ENCODE measurements around the gene VPS13C.

The VPS13C gene

DNA sequence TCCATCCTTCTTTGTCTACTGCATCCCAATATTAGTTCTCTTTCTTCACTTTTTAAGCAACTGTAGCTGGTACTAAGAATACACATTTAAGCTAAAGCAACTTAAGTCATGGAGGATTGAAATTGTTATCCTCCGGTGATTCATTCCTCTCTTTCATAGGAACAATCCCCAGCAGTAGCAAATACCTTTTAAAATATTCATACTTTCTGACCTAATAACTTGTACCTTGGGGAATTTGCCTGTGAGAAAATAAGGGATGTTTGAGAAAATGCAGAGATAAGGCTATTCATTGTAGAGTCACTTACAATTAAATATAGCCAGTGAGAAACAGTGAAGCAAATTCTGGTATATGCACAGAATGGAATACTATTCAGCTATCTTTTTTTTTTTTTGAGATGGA is 66.0 kb downstream of the VPS13C start:
- no peaks in the 10 kb centered on the region for H3K9me3 ChIP-seq (ENCODE audit: control insufficient read depth, low read length)
- no peak overlapping the region for H3K4me3 ChIP-seq (ENCODE audit: extremely low read depth, insufficient read depth, low read length, poor library complexity, severe bottlenecking)
- H3K27ac ChIP-seq (ENCODE audit: low read depth, low read length, severe bottlenecking) = no peak overlapping the region
- H3K36me3 ChIP-seq (ENCODE audit: control insufficient read depth, insufficient read depth, low read length) = peaks cover 3% of the 10 kb centered on the region
- H3K4me1 ChIP-seq (ENCODE audit: control insufficient read depth, insufficient read depth, low read length, poor library complexity, severe bottlenecking) = no peaks in the 10 kb centered on the region
- WGBS, 2 experiments (ENCODE audit: insufficient coverage in 2 of 2) = no CpG with 5 or more reads among the region's 1 CpG

DNA sequence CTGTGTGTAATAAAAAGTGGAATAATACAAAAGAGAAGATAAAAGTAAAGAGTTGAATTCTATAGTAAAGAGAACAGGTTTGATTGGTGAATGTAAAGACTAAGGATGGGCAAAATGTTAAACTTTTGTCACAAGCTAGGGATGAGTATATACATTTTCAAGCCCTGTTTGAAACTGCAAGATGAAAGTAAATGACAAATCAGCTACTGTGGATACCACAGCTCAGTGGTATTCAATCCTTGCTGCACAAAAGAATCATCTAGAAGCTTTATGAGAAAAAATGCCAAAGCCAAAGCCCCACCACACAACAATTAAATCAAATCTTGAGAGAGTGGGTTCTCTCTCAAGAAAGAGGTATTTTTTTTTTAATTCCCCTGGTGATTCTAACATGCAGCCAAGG is 67.7 kb downstream of the VPS13C start:
- peaks cover 3% of the 10 kb centered on the region for H3K36me3 ChIP-seq (ENCODE audit: control insufficient read depth, insufficient read depth, low read length)
- no peaks in the 10 kb centered on the region for H3K4me1 ChIP-seq (ENCODE audit: control insufficient read depth, insufficient read depth, low read length, poor library complexity, severe bottlenecking)
- H3K4me3 ChIP-seq (ENCODE audit: extremely low read depth, insufficient read depth, low read length, poor library complexity, severe bottlenecking) = no peak overlapping the region
- no peak overlapping the region for H3K27ac ChIP-seq (ENCODE audit: low read depth, low read length, severe bottlenecking)
- H3K9me3 ChIP-seq (ENCODE audit: control insufficient read depth, low read length) = no peaks in the 10 kb centered on the region

DNA sequence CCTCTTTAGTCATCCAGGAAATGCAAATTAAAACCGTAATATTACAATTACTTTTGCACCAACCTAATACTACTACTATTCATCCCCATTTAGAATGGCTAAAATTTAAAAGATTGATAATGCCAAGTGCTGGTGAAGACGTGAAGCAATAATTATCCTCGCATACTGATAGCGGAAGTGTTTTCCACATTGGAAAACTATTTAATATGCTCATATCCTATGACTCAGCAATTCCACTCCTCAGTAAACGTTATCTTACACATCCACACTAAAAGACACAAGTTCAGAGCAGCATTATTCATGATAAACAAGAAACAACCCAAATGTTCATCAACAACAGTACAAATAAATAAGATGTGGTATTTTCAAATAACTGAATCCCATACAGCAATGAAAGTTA is 70.6 kb downstream of the VPS13C start:
- Histone ChIP-seq H3K4me1 (ENCODE audit: control insufficient read depth, insufficient read depth, low read length, poor library complexity, severe bottlenecking) (no peaks in the 10 kb centered on the region), H3K36me3 (ENCODE audit: control insufficient read depth, insufficient read depth, low read length) (peaks cover 3% of the 10 kb centered on the region), H3K4me3 (ENCODE audit: extremely low read depth, insufficient read depth, low read length, poor library complexity, severe bottlenecking) (no peak overlapping the region), H3K27ac (ENCODE audit: low read depth, low read length, severe bottlenecking) (no peak overlapping the region), H3K9me3 (ENCODE audit: control insufficient read depth, low read length) (no peaks in the 10 kb centered on the region)
- WGBS, 2 experiments (ENCODE audit: insufficient coverage in 2 of 2) = 77 to 80% methylated on average over 4 of the region's 5 CpGs

DNA sequence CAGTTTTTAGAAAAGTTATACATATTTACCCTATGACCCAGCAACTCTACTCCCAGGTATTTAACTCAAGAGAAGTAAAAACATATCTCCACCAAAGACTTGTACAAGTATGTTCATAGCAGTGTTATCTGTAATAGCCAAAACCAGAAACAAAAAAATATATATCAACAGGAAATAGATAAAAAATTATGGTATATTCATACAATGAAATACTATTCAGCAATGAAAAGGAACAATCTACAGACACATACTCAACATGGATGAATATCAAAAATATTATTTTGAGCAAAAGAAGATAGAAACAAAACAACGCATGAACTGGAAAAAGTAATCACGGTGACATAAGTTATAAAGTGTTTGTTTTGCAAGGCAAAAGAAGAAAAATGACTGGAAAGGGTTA is 72.4 kb downstream of the VPS13C start:
- H3K4me1 ChIP-seq (ENCODE audit: control insufficient read depth, insufficient read depth, low read length, poor library complexity, severe bottlenecking) = no peaks in the 10 kb centered on the region
- H3K9me3 ChIP-seq (ENCODE audit: control insufficient read depth, low read length) = no peaks in the 10 kb centered on the region
- H3K36me3 ChIP-seq (ENCODE audit: control insufficient read depth, insufficient read depth, low read length) = peaks cover 3% of the 10 kb centered on the region
- no peak overlapping the region for H3K27ac ChIP-seq (ENCODE audit: low read depth, low read length, severe bottlenecking)
- 75 to 92% methylated on average over 2 of the region's 2 CpGs for whole genome bisulfite sequencing, 2 experiments (ENCODE audit: insufficient coverage in 2 of 2)
- no peak overlapping the region for H3K4me3 ChIP-seq (ENCODE audit: extremely low read depth, insufficient read depth, low read length, poor library complexity, severe bottlenecking)

DNA sequence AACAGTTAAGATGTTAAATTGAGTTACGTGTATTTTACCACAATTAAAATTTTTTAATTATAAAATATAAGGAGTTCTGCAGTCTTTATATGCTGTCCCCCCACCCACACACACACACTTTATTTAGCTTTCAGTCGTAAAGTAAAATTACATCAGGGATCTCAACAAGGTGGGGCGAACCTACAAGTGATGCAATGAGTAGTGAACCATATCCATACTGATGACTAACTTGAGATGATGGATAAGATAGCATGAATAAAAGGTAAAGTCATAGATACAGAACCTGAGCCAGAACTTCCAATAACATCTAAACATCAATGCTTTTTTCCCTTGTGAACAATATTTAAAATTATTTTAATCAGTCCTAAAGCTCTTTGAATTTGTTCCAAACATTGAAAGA is 77.2 kb downstream of the VPS13C start:
- H3K9me3 ChIP-seq (ENCODE audit: control insufficient read depth, low read length) = no peaks in the 10 kb centered on the region
- H3K4me3 ChIP-seq (ENCODE audit: extremely low read depth, insufficient read depth, low read length, poor library complexity, severe bottlenecking) = no peak overlapping the region
- no peak overlapping the region for H3K27ac ChIP-seq (ENCODE audit: low read depth, low read length, severe bottlenecking)
- H3K4me1 ChIP-seq (ENCODE audit: control insufficient read depth, insufficient read depth, low read length, poor library complexity, severe bottlenecking) = no peaks in the 10 kb centered on the region
- H3K36me3 ChIP-seq (ENCODE audit: control insufficient read depth, insufficient read depth, low read length) = peaks cover 7% of the 10 kb centered on the region
- no CpG with 5 or more reads among the region's 3 CpGs for WGBS, 2 experiments (ENCODE audit: insufficient coverage in 2 of 2)

DNA sequence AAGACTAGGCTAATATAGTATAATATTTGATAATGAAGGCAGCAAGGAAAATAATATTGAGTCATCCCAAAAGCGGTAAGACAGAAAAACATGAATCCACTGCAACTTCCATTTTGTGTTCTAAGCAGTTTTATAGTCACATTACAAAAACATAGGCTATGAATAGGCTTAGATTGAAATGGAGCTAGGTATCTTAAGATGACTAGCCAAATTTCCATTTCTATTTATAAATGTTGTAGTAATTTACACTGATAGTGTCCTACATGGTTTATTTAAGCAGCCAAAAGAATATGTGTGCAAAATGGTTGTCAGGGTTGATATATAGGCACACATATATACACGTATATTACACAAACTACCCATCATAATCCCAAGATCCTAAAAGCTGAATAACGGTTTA is 82.0 kb downstream of the VPS13C start:
- Histone ChIP-seq H3K9me3 (ENCODE audit: control insufficient read depth, low read length) (no peaks in the 10 kb centered on the region), H3K27ac (ENCODE audit: low read depth, low read length, severe bottlenecking) (no peak overlapping the region), H3K4me1 (ENCODE audit: control insufficient read depth, insufficient read depth, low read length, poor library complexity, severe bottlenecking) (peaks cover 5% of the 10 kb centered on the region), H3K4me3 (ENCODE audit: extremely low read depth, insufficient read depth, low read length, poor library complexity, severe bottlenecking) (no peak overlapping the region), H3K36me3 (ENCODE audit: control insufficient read depth, insufficient read depth, low read length) (peaks cover 7% of the 10 kb centered on the region)
- WGBS, 2 experiments (ENCODE audit: insufficient coverage in 2 of 2) = 100% methylated on average over 1 of the region's 3 CpGs; no CpG with 5 or more reads in 1 of the 2 experiments

DNA sequence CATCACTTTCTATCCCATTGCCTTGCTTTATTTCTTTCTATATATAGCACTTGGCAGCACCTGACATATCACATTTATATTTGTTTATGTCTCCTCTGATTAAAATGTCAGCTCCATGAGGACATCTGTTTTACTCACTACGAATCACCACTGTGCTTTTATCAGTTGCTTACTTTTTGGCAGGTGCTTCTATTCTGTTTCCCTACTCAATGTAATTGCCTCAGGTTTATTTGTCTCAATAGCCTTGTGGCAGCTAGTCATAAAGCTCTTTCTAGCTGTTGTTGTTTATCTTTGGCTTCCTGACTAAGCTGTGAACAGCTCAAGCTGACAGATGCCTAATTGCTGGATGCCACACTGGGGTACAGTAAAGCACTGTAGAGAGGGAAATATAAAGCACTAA is 85.5 kb downstream of the VPS13C start:
- Histone ChIP-seq H3K36me3 (ENCODE audit: control insufficient read depth, insufficient read depth, low read length) (peaks cover 12% of the 10 kb centered on the region), H3K9me3 (ENCODE audit: control insufficient read depth, low read length) (no peaks in the 10 kb centered on the region), H3K27ac (ENCODE audit: low read depth, low read length, severe bottlenecking) (no peak overlapping the region), H3K4me1 (ENCODE audit: control insufficient read depth, insufficient read depth, low read length, poor library complexity, severe bottlenecking) (peaks cover 5% of the 10 kb centered on the region), H3K4me3 (ENCODE audit: extremely low read depth, insufficient read depth, low read length, poor library complexity, severe bottlenecking) (no peak overlapping the region)
- 100% methylated on average over 1 of the region's 1 CpG; no CpG with 5 or more reads in 1 of the 2 experiments for WGBS, 2 experiments (ENCODE audit: insufficient coverage in 2 of 2)

DNA sequence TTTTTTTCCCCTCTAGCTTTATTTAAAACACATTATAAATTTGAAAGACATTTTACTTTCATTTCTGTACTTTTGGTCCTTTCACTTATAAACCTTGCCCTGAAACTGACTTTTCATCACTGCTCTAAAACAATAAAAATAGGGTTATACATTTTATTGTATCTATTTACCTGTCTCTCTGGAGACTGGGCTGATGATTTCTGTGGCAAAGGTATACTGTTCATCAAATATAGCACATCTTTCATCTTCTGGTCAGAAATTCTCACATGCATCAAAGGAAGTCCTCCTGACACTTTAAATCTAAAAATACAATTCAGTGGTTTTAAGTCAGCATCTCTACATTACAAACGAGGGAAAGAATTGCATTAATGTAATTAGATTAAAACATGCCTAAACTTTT is 86.1 kb downstream of the VPS13C start:
- Histone ChIP-seq H3K4me1 (ENCODE audit: control insufficient read depth, insufficient read depth, low read length, poor library complexity, severe bottlenecking) (peaks cover 5% of the 10 kb centered on the region), H3K4me3 (ENCODE audit: extremely low read depth, insufficient read depth, low read length, poor library complexity, severe bottlenecking) (no peak overlapping the region), H3K36me3 (ENCODE audit: control insufficient read depth, insufficient read depth, low read length) (peaks cover 12% of the 10 kb centered on the region), H3K9me3 (ENCODE audit: control insufficient read depth, low read length) (no peaks in the 10 kb centered on the region), H3K27ac (ENCODE audit: low read depth, low read length, severe bottlenecking) (no peak overlapping the region)
- no CpG with 5 or more reads among the region's 1 CpG for WGBS, 2 experiments (ENCODE audit: insufficient coverage in 2 of 2)

DNA sequence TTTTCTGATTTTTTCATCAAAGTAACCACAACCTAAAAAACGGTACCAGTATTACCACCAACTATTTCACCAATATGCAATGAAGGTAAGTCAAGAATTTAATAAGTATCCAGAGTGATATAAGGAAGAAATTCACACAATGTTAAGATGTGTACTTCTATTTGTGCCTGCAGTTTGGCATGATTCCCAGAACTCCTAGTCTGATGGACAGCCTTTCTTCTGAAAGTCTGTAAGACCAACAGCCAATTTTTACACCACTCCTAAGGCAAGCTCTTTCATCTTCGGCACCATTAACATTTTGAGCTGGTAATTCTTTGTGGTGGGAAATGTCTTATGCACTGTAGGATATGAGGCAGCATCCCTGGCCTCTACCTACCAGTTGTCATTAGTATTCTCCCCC is 108.3 kb downstream of the VPS13C start:
- H3K27ac ChIP-seq (ENCODE audit: low read depth, low read length, severe bottlenecking) = no peak overlapping the region
- H3K4me1 ChIP-seq (ENCODE audit: control insufficient read depth, insufficient read depth, low read length, poor library complexity, severe bottlenecking) = no peaks in the 10 kb centered on the region
- no peaks in the 10 kb centered on the region for H3K36me3 ChIP-seq (ENCODE audit: control insufficient read depth, insufficient read depth, low read length)
- WGBS, 2 experiments (ENCODE audit: insufficient coverage in 2 of 2) = no CpG with 5 or more reads among the region's 2 CpGs
- no peaks in the 10 kb centered on the region for H3K9me3 ChIP-seq (ENCODE audit: control insufficient read depth, low read length)
- H3K4me3 ChIP-seq (ENCODE audit: extremely low read depth, insufficient read depth, low read length, poor library complexity, severe bottlenecking) = no peak overlapping the region

DNA sequence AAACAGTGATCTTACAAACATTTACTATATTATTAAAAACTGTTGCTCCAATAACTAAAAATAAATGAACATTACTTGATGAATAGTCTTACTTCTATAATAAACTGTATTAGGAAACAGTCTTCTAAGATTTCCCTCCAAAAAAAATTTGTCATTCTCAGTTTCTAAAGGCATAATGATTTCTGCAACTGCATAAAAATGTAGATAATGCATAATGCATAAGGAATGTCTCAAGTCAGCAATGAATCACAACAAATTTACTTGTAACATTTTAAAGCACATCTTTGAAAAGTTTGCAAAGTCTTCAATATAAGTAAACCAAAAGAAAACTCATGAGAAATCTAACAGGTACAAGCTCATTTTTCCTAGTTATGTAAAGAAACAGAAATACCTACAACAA is 113.5 kb downstream of the VPS13C start:
- H3K27ac ChIP-seq (ENCODE audit: low read depth, low read length, severe bottlenecking) = no peak overlapping the region
- H3K9me3 ChIP-seq (ENCODE audit: control insufficient read depth, low read length) = no peaks in the 10 kb centered on the region
- no peak overlapping the region for H3K4me3 ChIP-seq (ENCODE audit: extremely low read depth, insufficient read depth, low read length, poor library complexity, severe bottlenecking)
- H3K36me3 ChIP-seq (ENCODE audit: control insufficient read depth, insufficient read depth, low read length) = peaks cover 3% of the 10 kb centered on the region
- no peaks in the 10 kb centered on the region for H3K4me1 ChIP-seq (ENCODE audit: control insufficient read depth, insufficient read depth, low read length, poor library complexity, severe bottlenecking)

DNA sequence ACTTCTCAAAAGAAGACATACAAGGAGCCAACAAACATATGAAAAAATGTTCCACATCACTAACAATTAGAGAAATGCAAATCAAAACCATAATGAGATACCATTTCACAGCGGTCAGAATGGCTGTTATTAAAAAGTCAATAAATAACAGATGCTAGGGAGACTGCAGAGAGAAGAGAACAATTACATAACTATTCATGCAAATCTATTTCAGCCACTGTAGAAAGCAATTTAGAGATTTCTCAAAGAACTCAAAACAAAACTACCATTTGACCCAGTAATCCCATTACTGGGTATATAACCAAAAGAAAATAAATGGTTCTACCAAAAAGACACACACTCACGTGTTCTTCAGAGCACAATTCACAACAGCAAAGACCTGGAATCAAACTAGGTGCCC is 116.3 kb downstream of the VPS13C start:
- Histone ChIP-seq H3K27ac (ENCODE audit: low read depth, low read length, severe bottlenecking) (no peak overlapping the region), H3K4me3 (ENCODE audit: extremely low read depth, insufficient read depth, low read length, poor library complexity, severe bottlenecking) (no peak overlapping the region), H3K9me3 (ENCODE audit: control insufficient read depth, low read length) (no peaks in the 10 kb centered on the region), H3K4me1 (ENCODE audit: control insufficient read depth, insufficient read depth, low read length, poor library complexity, severe bottlenecking) (no peaks in the 10 kb centered on the region), H3K36me3 (ENCODE audit: control insufficient read depth, insufficient read depth, low read length) (peaks cover 5% of the 10 kb centered on the region)
- 67 to 100% methylated on average over 1 of the region's 2 CpGs for WGBS, 2 experiments (ENCODE audit: insufficient coverage in 2 of 2)

DNA sequence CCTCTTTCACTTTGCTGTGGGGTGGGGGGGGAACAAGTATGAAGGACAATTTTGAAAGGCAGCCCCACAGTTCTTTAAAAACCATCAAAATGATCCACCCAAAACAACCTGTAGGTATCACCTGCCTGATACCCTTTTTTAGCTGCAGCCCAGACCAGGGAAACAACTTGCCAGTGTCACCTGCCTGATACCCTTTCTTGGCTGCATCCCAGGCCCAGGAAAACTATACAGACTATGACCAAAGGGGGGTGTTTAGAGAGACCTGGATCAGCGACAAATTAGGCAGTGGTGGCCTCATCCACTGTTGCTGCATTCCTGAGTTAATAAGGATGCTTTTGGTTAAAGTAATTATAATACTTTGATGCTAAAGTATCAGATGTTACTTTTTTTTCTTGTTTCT is 122.0 kb downstream of the VPS13C start:
- no CpG with 5 or more reads among the region's 1 CpG for WGBS, 2 experiments (ENCODE audit: insufficient coverage in 2 of 2)

More for the DNA sequence above, 122.0 kb downstream of the VPS13C start:
- Histone ChIP-seq H3K36me3 (ENCODE audit: control insufficient read depth, insufficient read depth, low read length) (peaks cover 3% of the 10 kb centered on the region), H3K27ac (ENCODE audit: low read depth, low read length, severe bottlenecking) (no peak overlapping the region), H3K9me3 (ENCODE audit: control insufficient read depth, low read length) (no peaks in the 10 kb centered on the region), H3K4me3 (ENCODE audit: extremely low read depth, insufficient read depth, low read length, poor library complexity, severe bottlenecking) (no peak overlapping the region), H3K4me1 (ENCODE audit: control insufficient read depth, insufficient read depth, low read length, poor library complexity, severe bottlenecking) (no peaks in the 10 kb centered on the region)
